Measurements from ENCODE around the gene CLPTM1. TPM values are rescaled to one million over a fixed set of nuclear protein-coding genes. Genes with fewer than 3 reads are reported as not detected.

Gene CLPTM1
- total and polyA plus RNA-seq, 2 experiments from 2014 or later, result 41.6 to 71.5 TPM

- H3K27ac Mint-ChIP-seq, result no peak overlapping the region; the same call in 1 of the 2 replicates
- H3K9me2 ChIP-seq (ENCODE audit: insufficient read depth), result no peaks in the 10 kb centered on the region
- ATAC-seq (no peak), DNase-seq (ENCODE audit: low spot score) (no peak)
- peaks cover 6% of the 10 kb centered on the region; the same call in 1 of the 2 replicates for H3K79me2 ChIP-seq (replicated peaks; ENCODE audit: insufficient read depth)
- 0 out of 2 replicates have a peak, but pooled peaks cover 5% of the 10 kb centered on the region for H3K36me3 ChIP-seq (ENCODE audit: insufficient read depth)
- no peak overlapping the region for H3K4me3 Mint-ChIP-seq
- no peak overlapping the region for H3K27ac ChIP-seq (ENCODE audit: low read depth)
- TF ChIP-seq JUNB (IDR thresholded peaks at IDR 0.05; ENCODE audit: unreplicated experiment) (no peak), CTCF (conservative IDR thresholded peaks at IDR 0.05; ENCODE audit: low read depth in 2 of 2) (no peak), ZNF331 (CRISPR knock-in tag; IDR thresholded peaks at IDR 0.05; ENCODE audit: low read depth) (no peak), EZH2phosphoT487 (IDR thresholded peaks at IDR 0.05; ENCODE audit: unreplicated experiment) (no peak), ZNF114 (CRISPR knock-in tag; IDR thresholded peaks at IDR 0.05) (no peak), NANOG (IDR thresholded peaks at IDR 0.05; ENCODE audit: borderline replicate concordance) (no peak), CREB1 (CRISPR knock-in tag; IDR thresholded peaks at IDR 0.05; ENCODE audit: low read depth) (no peak), EZH2 (IDR thresholded peaks at IDR 0.05; ENCODE audit: low read depth, unreplicated experiment) (no peak), POLR2AphosphoS5 (IDR thresholded peaks at IDR 0.05; ENCODE audit: low read depth) (no peak), STAT1 (IDR thresholded peaks at IDR 0.05; ENCODE audit: unreplicated experiment) (no peak)
- TF ChIP-seq, protein P1, sequence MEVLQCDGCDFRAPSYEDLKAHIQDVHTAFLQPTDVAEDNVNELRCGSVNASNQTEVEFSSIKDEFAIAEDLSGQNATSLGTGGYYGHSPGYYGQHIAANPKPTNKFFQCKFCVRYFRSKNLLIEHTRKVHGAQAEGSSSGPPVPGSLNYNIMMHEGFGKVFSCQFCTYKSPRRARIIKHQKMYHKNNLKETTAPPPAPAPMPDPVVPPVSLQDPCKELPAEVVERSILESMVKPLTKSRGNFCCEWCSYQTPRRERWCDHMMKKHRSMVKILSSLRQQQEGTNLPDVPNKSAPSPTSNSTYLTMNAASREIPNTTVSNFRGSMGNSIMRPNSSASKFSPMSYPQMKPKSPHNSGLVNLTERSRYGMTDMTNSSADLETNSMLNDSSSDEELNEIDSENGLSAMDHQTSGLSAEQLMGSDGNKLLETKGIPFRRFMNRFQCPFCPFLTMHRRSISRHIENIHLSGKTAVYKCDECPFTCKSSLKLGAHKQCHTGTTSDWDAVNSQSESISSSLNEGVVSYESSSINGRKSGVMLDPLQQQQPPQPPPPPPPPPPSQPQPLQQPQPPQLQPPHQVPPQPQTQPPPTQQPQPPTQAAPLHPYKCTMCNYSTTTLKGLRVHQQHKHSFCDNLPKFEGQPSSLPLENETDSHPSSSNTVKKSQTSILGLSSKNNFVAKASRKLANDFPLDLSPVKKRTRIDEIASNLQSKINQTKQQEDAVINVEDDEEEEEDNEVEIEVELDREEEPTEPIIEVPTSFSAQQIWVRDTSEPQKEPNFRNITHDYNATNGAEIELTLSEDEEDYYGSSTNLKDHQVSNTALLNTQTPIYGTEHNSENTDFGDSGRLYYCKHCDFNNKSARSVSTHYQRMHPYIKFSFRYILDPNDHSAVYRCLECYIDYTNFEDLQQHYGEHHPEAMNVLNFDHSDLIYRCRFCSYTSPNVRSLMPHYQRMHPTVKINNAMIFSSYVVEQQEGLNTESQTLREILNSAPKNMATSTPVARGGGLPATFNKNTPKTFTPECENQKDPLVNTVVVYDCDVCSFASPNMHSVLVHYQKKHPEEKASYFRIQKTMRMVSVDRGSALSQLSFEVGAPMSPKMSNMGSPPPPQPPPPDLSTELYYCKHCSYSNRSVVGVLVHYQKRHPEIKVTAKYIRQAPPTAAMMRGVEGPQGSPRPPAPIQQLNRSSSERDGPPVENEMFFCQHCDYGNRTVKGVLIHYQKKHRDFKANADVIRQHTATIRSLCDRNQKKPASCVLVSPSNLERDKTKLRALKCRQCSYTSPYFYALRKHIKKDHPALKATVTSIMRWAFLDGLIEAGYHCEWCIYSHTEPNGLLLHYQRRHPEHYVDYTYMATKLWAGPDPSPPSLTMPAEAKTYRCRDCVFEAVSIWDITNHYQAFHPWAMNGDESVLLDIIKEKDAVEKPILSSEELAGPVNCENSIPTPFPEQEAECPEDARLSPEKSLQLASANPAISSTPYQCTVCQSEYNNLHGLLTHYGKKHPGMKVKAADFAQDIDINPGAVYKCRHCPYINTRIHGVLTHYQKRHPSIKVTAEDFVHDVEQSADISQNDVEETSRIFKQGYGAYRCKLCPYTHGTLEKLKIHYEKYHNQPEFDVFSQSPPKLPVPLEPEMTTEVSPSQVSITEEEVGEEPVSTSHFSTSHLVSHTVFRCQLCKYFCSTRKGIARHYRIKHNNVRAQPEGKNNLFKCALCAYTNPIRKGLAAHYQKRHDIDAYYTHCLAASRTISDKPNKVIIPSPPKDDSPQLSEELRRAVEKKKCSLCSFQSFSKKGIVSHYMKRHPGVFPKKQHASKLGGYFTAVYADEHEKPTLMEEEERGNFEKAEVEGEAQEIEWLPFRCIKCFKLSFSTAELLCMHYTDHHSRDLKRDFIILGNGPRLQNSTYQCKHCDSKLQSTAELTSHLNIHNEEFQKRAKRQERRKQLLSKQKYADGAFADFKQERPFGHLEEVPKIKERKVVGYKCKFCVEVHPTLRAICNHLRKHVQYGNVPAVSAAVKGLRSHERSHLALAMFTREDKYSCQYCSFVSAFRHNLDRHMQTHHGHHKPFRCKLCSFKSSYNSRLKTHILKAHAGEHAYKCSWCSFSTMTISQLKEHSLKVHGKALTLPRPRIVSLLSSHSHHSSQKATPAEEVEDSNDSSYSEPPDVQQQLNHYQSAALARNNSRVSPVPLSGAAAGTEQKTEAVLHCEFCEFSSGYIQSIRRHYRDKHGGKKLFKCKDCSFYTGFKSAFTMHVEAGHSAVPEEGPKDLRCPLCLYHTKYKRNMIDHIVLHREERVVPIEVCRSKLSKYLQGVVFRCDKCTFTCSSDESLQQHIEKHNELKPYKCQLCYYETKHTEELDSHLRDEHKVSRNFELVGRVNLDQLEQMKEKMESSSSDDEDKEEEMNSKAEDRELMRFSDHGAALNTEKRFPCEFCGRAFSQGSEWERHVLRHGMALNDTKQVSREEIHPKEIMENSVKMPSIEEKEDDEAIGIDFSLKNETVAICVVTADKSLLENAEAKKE (CRISPR knock-in tag; IDR thresholded peaks at IDR 0.05), result no peak
- TF ChIP-seq, protein P2, sequence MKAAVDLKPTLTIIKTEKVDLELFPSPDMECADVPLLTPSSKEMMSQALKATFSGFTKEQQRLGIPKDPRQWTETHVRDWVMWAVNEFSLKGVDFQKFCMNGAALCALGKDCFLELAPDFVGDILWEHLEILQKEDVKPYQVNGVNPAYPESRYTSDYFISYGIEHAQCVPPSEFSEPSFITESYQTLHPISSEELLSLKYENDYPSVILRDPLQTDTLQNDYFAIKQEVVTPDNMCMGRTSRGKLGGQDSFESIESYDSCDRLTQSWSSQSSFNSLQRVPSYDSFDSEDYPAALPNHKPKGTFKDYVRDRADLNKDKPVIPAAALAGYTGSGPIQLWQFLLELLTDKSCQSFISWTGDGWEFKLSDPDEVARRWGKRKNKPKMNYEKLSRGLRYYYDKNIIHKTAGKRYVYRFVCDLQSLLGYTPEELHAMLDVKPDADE (IDR thresholded peaks at IDR 0.05), result no peak
- TF ChIP-seq, protein P3, sequence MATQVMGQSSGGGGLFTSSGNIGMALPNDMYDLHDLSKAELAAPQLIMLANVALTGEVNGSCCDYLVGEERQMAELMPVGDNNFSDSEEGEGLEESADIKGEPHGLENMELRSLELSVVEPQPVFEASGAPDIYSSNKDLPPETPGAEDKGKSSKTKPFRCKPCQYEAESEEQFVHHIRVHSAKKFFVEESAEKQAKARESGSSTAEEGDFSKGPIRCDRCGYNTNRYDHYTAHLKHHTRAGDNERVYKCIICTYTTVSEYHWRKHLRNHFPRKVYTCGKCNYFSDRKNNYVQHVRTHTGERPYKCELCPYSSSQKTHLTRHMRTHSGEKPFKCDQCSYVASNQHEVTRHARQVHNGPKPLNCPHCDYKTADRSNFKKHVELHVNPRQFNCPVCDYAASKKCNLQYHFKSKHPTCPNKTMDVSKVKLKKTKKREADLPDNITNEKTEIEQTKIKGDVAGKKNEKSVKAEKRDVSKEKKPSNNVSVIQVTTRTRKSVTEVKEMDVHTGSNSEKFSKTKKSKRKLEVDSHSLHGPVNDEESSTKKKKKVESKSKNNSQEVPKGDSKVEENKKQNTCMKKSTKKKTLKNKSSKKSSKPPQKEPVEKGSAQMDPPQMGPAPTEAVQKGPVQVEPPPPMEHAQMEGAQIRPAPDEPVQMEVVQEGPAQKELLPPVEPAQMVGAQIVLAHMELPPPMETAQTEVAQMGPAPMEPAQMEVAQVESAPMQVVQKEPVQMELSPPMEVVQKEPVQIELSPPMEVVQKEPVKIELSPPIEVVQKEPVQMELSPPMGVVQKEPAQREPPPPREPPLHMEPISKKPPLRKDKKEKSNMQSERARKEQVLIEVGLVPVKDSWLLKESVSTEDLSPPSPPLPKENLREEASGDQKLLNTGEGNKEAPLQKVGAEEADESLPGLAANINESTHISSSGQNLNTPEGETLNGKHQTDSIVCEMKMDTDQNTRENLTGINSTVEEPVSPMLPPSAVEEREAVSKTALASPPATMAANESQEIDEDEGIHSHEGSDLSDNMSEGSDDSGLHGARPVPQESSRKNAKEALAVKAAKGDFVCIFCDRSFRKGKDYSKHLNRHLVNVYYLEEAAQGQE (IDR thresholded peaks at IDR 0.05; ENCODE audit: unreplicated experiment), result no peak
- peaks cover 12% of the 10 kb centered on the region for H4K20me1 ChIP-seq (replicated peaks; ENCODE audit: insufficient read depth)
- H3K9me3 Mint-ChIP-seq, result no peaks in the 10 kb centered on the region; the same call in 2 of the 3 replicates
- peaks cover 25% of the 10 kb centered on the region; the same call in 2 of the 3 replicates for H3K36me3 Mint-ChIP-seq (ENCODE audit: low read depth)
- H3K4me3 ChIP-seq, result no peak overlapping the region
- no peaks in the 10 kb centered on the region for H3K4me1 ChIP-seq (ENCODE audit: insufficient read depth)
- H3F3A ChIP-seq (replicated peaks; ENCODE audit: low read depth), result 0 out of 2 replicates have a peak, but pooled peaks cover 4% of the 10 kb centered on the region
- H3K27me3 ChIP-seq (ENCODE audit: insufficient read depth), result no peaks in the 10 kb centered on the region
- H2AFZ ChIP-seq, result no peak overlapping the region
- H3K4me1 Mint-ChIP-seq, result no peaks in the 10 kb centered on the region
- peaks cover 5% of the 10 kb centered on the region for H3K27me3 Mint-ChIP-seq (ENCODE audit: insufficient read depth, low read depth, poor library complexity)
- H3K4me2 ChIP-seq, result no peak overlapping the region
Measured at GRCh38 chr19:44968118-44968517, 12.9 kb downstream of the CLPTM1 start.

Measured in GM23338 (cell line).